ENCODE results near the gene RERG.

- TF ChIP-seq POLR2A (IDR thresholded peaks at IDR 0.05) = no peak
- TF ChIP-seq, protein P1, sequence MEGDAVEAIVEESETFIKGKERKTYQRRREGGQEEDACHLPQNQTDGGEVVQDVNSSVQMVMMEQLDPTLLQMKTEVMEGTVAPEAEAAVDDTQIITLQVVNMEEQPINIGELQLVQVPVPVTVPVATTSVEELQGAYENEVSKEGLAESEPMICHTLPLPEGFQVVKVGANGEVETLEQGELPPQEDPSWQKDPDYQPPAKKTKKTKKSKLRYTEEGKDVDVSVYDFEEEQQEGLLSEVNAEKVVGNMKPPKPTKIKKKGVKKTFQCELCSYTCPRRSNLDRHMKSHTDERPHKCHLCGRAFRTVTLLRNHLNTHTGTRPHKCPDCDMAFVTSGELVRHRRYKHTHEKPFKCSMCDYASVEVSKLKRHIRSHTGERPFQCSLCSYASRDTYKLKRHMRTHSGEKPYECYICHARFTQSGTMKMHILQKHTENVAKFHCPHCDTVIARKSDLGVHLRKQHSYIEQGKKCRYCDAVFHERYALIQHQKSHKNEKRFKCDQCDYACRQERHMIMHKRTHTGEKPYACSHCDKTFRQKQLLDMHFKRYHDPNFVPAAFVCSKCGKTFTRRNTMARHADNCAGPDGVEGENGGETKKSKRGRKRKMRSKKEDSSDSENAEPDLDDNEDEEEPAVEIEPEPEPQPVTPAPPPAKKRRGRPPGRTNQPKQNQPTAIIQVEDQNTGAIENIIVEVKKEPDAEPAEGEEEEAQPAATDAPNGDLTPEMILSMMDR (IDR thresholded peaks at IDR 0.05) = no peak
- TF ChIP-seq POLR2AphosphoS5 (IDR thresholded peaks at IDR 0.05) = no peak
- no peak for TF ChIP-seq EP300 (IDR thresholded peaks at IDR 0.05)
These were observed 33.1 kb downstream of the RERG start for GRCh38 chr12:15188127-15188526.

Measured in upper lobe of left lung (tissue), 4 donors.